ENCODE measurements around the gene TARBP1. TPM values are rescaled to one million over a fixed set of nuclear protein-coding genes. Genes with fewer than 3 reads are reported as not detected.

Gene TARBP1
- total RNA-seq, 1 donor from 2014 or later = 24.6 TPM

DNA sequence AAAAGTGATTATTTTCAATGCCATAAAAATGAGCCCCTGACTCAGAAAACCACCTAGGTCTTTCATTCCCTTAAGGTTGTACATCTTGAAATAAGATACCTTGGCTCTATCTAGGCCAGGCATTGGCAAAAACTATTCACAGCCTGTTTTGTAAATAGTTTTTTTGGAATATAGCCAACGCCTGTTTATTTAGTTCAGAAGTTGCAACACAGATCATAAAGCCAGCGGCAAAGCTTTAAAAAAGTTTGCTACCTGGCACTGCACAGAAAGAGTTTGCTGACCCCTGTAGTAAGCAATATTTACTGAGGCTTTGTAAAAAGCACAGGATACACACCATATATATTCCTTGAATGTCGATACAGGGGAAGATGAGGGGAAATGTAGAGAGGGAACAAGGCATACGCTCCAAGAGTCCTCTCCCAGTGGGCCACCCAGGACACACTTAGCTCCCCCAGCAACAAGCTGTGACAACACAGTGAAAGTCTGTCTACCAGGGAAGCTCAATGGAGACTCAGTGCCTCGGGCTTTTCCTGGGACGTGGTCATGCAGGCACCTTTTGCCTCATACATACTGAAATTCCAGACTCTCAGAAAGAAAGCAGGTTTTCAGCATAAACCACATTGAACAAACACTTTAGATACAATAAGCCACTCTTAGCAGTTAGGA lies 20.5 kb downstream of the TARBP1 start:
- no peak for DNase-seq
- Histone ChIP-seq H3K4me3 (no peak overlapping the region), H3K9me3 (no peaks in the 10 kb centered on the region), H3K27me3 (ENCODE audit: low read depth) (no peaks in the 10 kb centered on the region), H3K36me3 (peaks cover 21% of the 10 kb centered on the region), H3K27ac (no peak overlapping the region), H3K4me1 (no peaks in the 10 kb centered on the region)
- no peak for ATAC-seq
- intact Hi-C loops (cut with DNase I) = no loop called here
- TF ChIP-seq, protein P1, sequence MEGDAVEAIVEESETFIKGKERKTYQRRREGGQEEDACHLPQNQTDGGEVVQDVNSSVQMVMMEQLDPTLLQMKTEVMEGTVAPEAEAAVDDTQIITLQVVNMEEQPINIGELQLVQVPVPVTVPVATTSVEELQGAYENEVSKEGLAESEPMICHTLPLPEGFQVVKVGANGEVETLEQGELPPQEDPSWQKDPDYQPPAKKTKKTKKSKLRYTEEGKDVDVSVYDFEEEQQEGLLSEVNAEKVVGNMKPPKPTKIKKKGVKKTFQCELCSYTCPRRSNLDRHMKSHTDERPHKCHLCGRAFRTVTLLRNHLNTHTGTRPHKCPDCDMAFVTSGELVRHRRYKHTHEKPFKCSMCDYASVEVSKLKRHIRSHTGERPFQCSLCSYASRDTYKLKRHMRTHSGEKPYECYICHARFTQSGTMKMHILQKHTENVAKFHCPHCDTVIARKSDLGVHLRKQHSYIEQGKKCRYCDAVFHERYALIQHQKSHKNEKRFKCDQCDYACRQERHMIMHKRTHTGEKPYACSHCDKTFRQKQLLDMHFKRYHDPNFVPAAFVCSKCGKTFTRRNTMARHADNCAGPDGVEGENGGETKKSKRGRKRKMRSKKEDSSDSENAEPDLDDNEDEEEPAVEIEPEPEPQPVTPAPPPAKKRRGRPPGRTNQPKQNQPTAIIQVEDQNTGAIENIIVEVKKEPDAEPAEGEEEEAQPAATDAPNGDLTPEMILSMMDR (IDR thresholded peaks at IDR 0.05) = no peak

GRCh38 chr1:234454926-234455325 lies 24.1 kb downstream of the TARBP1 start:
- no peaks in the 10 kb centered on the region for H3K27me3 ChIP-seq (ENCODE audit: low read depth)
- H3K9me3 ChIP-seq = no peaks in the 10 kb centered on the region
- H3K4me1 ChIP-seq = no peaks in the 10 kb centered on the region
- H3K27ac ChIP-seq = no peak overlapping the region
- no peak for ATAC-seq
- DNase-seq = no peak
- TF ChIP-seq, protein P1 (IDR thresholded peaks at IDR 0.05) = no peak
- H3K4me3 ChIP-seq = no peak overlapping the region
- intact Hi-C loops (cut with DNase I) = no loop called here
- peaks cover 18% of the 10 kb centered on the region for H3K36me3 ChIP-seq

- TF ChIP-seq, protein P1 (IDR thresholded peaks at IDR 0.05) = no peak
- H3K27ac ChIP-seq = no peak overlapping the region
- DNase-seq = no peak
- no peaks in the 10 kb centered on the region for H3K27me3 ChIP-seq (ENCODE audit: low read depth)
- peak in 1 of 2 donors; percentile 23 for ATAC-seq
- H3K9me3 ChIP-seq = no peaks in the 10 kb centered on the region
- H3K4me3 ChIP-seq = no peak overlapping the region
- no peaks in the 10 kb centered on the region for H3K4me1 ChIP-seq
- intact Hi-C loops (cut with DNase I) = no loop called here
- H3K36me3 ChIP-seq = peaks cover 30% of the 10 kb centered on the region
These were observed 26.5 kb downstream of the TARBP1 start for GRCh38 chr1:234452406-234452965.

DNA sequence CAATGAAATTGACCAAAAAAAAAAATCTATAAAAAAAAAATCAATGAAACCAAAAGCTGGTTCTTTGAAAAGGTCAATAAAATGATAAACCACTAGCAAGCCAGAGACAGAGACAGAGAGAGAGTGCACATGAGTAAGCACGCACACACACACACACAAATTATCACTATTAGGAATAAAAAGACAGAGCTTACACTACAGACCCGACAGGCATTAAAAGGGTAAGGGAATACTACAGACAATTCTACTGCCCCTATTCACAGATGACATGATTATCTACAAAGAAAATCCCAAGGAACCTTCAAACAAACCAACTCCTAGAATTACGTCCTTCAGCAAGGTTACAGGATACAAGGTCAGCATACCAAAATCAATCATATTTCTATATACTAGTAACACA lies 38.6 kb downstream of the TARBP1 start:
- intact Hi-C loops (cut with DNase I) = no loop called here
- no peak for DNase-seq

GRCh38 chr1:234438579-234438978 lies 40.4 kb downstream of the TARBP1 start:
- peaks cover 34% of the 10 kb centered on the region for H3K36me3 ChIP-seq
- intact Hi-C loops (cut with DNase I) = no loop called here
- peaks cover 11% of the 10 kb centered on the region for H3K9me3 ChIP-seq
- H3K4me1 ChIP-seq = no peaks in the 10 kb centered on the region
- TF ChIP-seq, protein P1 (IDR thresholded peaks at IDR 0.05) = no peak
- no peak overlapping the region for H3K4me3 ChIP-seq
- H3K27me3 ChIP-seq (ENCODE audit: low read depth) = no peaks in the 10 kb centered on the region
- DNase-seq = no peak
- ATAC-seq = no peak
- H3K27ac ChIP-seq = no peak overlapping the region

More for the DNA sequence above, 38.6 kb downstream of the TARBP1 start:
- Histone ChIP-seq H3K27ac (no peak overlapping the region), H3K4me1 (no peaks in the 10 kb centered on the region), H3K9me3 (peaks cover 11% of the 10 kb centered on the region), H3K4me3 (no peak overlapping the region), H3K27me3 (ENCODE audit: low read depth) (no peaks in the 10 kb centered on the region), H3K36me3 (peaks cover 40% of the 10 kb centered on the region)
- ATAC-seq = no peak
- TF ChIP-seq, protein P1 (IDR thresholded peaks at IDR 0.05) = no peak

Data from lower lobe of right lung (tissue), 2 donors.